B cell (primary cell): Measurements from ENCODE around the gene TRPV6. TPM values are rescaled to one million over a fixed set of nuclear protein-coding genes. Genes with fewer than 3 reads are reported as not detected.

ENCODE experiments used
- ATAC-seq: fragments of 200-7000 bp; cut with Tn5 transposase; one replicate; pipeline ENCODE4 v1.10.0; 2021; ENCODE audit warnings: low read depth, mild to moderate bottlenecking, moderate number of reproducible peaks, moderate library complexity
- CTCF ChIA-PET: fragments of 350-600 bp; sonication (Branson Sonifier 250); formaldehyde crosslinking; loops from one replicate; lab custom pipeline; 2021; ENCODE audit warnings: antibody characterized with exemption, inconsistent platforms; lab: Charles Lee
- POLR2A ChIA-PET: fragments of 350-600 bp; sonication (Branson Sonifier 250); formaldehyde crosslinking; loops from one replicate; lab custom pipeline; 2021; ENCODE audit warnings: antibody characterized with exemption; lab: Charles Lee
- DNase-seq: peaks from one replicate; pipeline ENCODE4 v3.0.0; 2013
- H2AFZ ChIP-seq: 2 replicates; pipeline ENCODE4 v1.6.1; 2012; ENCODE audit warnings: mild to moderate bottlenecking, low read depth, low read length; ENCODE audit not compliant: insufficient read depth, poor library complexity, severe bottlenecking
- H3K27ac ChIP-seq, 2 donors: 1 replicate in 1 of 2; 2 replicates in 1 of 2; pipeline ENCODE4 v1.5.1; 2012 to 2013; ENCODE audit warnings: low read length in 2 of 2, mild to moderate bottlenecking in 2 of 2, moderate library complexity in 1 of 2
- H3K27me3 ChIP-seq, 4 experiments: fragments of 200-600 bp in 1 of 4; sonication (generic) in 1 of 4; replicated peaks in 1 of 4; 1 replicate in 2 of 4; 2 replicates in 2 of 4; pipeline versions ENCODE4 v1.6.1 to v1.7.0; 2013 to 2016; ENCODE audit warnings: low read length in 3 of 4, mild to moderate bottlenecking in 2 of 4, mixed read lengths in 1 of 4, moderate library complexity in 1 of 4; ENCODE audit not compliant: insufficient read depth in 4 of 4, control insufficient read depth in 3 of 4; ENCODE audit errors: control extremely low read depth in 1 of 4
- H3K36me3 ChIP-seq, 2 experiments: replicated peaks in 1 of 2; 1 replicate in 1 of 2; 2 replicates in 1 of 2; pipeline versions ENCODE4 v1.6.1 to v1.7.1; 2013; ENCODE audit warnings: low read length in 1 of 2; ENCODE audit not compliant: insufficient read depth in 2 of 2, control insufficient read depth in 1 of 2; ENCODE audit errors: control extremely low read depth in 1 of 2, extremely low read depth in 1 of 2
- H3K4me1 ChIP-seq, 2 donors: fragments of 200-600 bp in 1 of 2; sonication (generic) in 1 of 2; 1 replicate in 1 of 2; 2 replicates in 1 of 2; pipeline versions ENCODE4 v1.5.1 to v1.6.1; 2013 to 2017; ENCODE audit warnings: low read length in 2 of 2; ENCODE audit not compliant: control insufficient read depth in 2 of 2, insufficient read depth in 2 of 2
- H3K4me2 ChIP-seq: replicated peaks from 2 replicates; pipeline ENCODE3; 2012; ENCODE audit warnings: mild to moderate bottlenecking, low read depth, low read length; ENCODE audit not compliant: poor library complexity, severe bottlenecking
- H3K4me3 ChIP-seq, 5 experiments: fragments of 200-600 bp in 1 of 5; sonication (generic) in 1 of 5; 1 replicate in 3 of 5; 2 replicates in 2 of 5; pipeline versions ENCODE4 v1.5.1 to v1.7.0; 2011 to 2016; ENCODE audit warnings: low read length in 4 of 5, mild to moderate bottlenecking in 4 of 5, low read depth in 2 of 5, control low read depth in 1 of 5, moderate library complexity in 1 of 5; ENCODE audit not compliant: insufficient read depth in 1 of 5; ENCODE audit errors: control extremely low read depth in 1 of 5, extremely low read depth in 1 of 5
- H3K79me2 ChIP-seq: fragments of 200-600 bp; sonication (generic); one replicate; pipeline ENCODE4 v1.6.0; 2016; ENCODE audit warnings: low read length; ENCODE audit not compliant: control insufficient read depth, insufficient read depth
- H3K9ac ChIP-seq: fragments of 200-600 bp; sonication (generic); 2 replicates; pipeline ENCODE4 v1.6.1; 2017; ENCODE audit warnings: mild to moderate bottlenecking, low read length, moderate library complexity
- H3K9me3 ChIP-seq, 3 donors: one replicate each; pipeline versions ENCODE4 v1.6.1 to v1.7.1; 2013; ENCODE audit warnings: low read length in 2 of 3; ENCODE audit not compliant: control insufficient read depth in 2 of 3, insufficient read depth in 1 of 3; ENCODE audit errors: control extremely low read depth in 1 of 3
- H4K20me1 ChIP-seq: 2 replicates; pipeline ENCODE4 v1.6.0; 2012; ENCODE audit warnings: mild to moderate bottlenecking, low read length; ENCODE audit not compliant: insufficient read depth, control insufficient read depth, poor library complexity, severe bottlenecking
- H3K27ac Mint-ChIP-seq: one replicate; pipeline ENCODE4 v1.8.0; 2021; ENCODE audit warnings: mixed read lengths
- H3K27me3 Mint-ChIP-seq: one replicate; pipeline ENCODE4 v1.8.0; 2021; ENCODE audit warnings: mixed read lengths
- H3K4me1 Mint-ChIP-seq: one replicate; pipeline ENCODE4 v1.8.0; 2021; ENCODE audit warnings: mixed read lengths
- H3K4me3 Mint-ChIP-seq: one replicate; pipeline ENCODE4 v1.8.0; 2021; ENCODE audit warnings: mixed read lengths
- H3K9me3 Mint-ChIP-seq: one replicate; pipeline ENCODE4 v1.8.0; 2022; ENCODE audit warnings: mixed read lengths; ENCODE audit not compliant: insufficient read depth
- EZH2 ChIP-seq: IDR thresholded peaks from 2 replicates; pipeline ENCODE4 v1.6.1; 2012; ENCODE audit warnings: borderline replicate concordance, low read depth, mild to moderate bottlenecking, moderate library complexity, low read length; ENCODE audit not compliant: insufficient read depth, poor library complexity, severe bottlenecking
- WGBS: methylation state at CpG from one replicate; pipeline ENCODE4 v1.1.5; 2013; ENCODE audit warnings: missing lambda C conversion rate; ENCODE audit not compliant: insufficient coverage; 5-methylcytosine and 5-hydroxymethylcytosine counted together
- intact Hi-C: fragments of 100-400 bp; cut with micrococcal nuclease; formaldehyde crosslinking; loops from one replicate; pipeline ENCODE4 v1.10.0; 2022
- polyA plus RNA-seq: library from polyadenylated mRNA; depleted of rRNA; stranded (reverse); fragments of >200 nt; gene quantifications from 2 replicates; pipeline ENCODE4 v1.2.3, GENCODE V29; 2012
- total RNA-seq, 2 donors: library from RNA; stranded (reverse); fragments of 120-200 nt in 1 of 2; gene quantifications; 1 replicate in 1 of 2; 2 replicates in 1 of 2; pipeline versions ENCODE4 v1.2.3 to v1.2.4, GENCODE V29; 2013 to 2022
- TF ChIP-seq, protein P1 (sequence below): fragments of 200-600 bp; IDR thresholded peaks from one replicate; pipeline ENCODE4 v1.8.0; 2022; ENCODE audit warnings: antibody characterized with exemption, mild to moderate bottlenecking

TRPV6 gene
- total and polyA plus RNA-seq, 2 donors (not counting 1 experiment from before 2014, with no cell fraction given): not detected

DNA sequence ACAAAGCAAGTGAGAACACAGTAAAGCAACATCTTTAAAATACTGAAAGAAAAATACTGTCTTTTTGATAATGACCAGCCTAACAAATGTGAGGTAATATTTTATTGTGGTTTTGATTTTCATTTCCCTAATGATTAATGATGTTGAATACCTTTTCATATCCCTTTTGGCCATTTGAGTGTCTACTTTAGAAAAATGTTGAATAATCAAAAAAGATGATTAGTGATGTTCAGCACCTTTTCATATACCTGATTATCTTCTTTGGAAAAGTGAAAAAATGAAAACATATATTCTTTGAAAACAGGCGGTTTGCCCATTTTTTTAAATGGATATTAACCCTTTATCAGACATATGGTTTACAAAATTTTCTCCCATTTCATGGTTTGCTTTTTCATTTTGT is 62.8 kb downstream of the TRPV6 start:
- Histone ChIP-seq H3K79me2 (no peaks in the 10 kb centered on the region), H3K9ac (no peak overlapping the region), H4K20me1 (no peaks in the 10 kb centered on the region), H3K4me2 (no peak overlapping the region), H3K27ac (no peak overlapping the region), H3K4me3 (no peak overlapping the region), H3K9me3 (peaks cover 0 to 9% (median 3%) of the 10 kb centered on the region in 3 donors), H3K36me3 (no peaks in the 10 kb centered on the region), H3K4me1 (no peaks in the 10 kb centered on the region), H3K27me3 (no peaks in the 10 kb centered on the region), H2AFZ (no peak overlapping the region)
- no peak overlapping the region for H3K4me3 Mint-ChIP-seq
- ChIA-PET POLR2A (interaction anchor here (0.6 kb wide), 1 partner anchor 22 kb away, joined by 3 read pairs; no protein-coding TSS in a partner anchor), CTCF (interaction anchor here (1.0 to 1.4 kb wide), 2 partner anchors 40 to 180 kb away, joined by 3 to 4 read pairs; no protein-coding TSS in a partner anchor)
- no peak overlapping the region for H3K27ac Mint-ChIP-seq
- H3K4me1 Mint-ChIP-seq: no peaks in the 10 kb centered on the region
- intact Hi-C loops: no loop called here
- H3K9me3 Mint-ChIP-seq: peaks cover 8% of the 10 kb centered on the region
- WGBS: no CpG with 5 or more reads among the region's 1 CpG
- DNase-seq (no peak), ATAC-seq (no peak)
- H3K27me3 Mint-ChIP-seq: no peaks in the 10 kb centered on the region
- TF ChIP-seq, protein P1, sequence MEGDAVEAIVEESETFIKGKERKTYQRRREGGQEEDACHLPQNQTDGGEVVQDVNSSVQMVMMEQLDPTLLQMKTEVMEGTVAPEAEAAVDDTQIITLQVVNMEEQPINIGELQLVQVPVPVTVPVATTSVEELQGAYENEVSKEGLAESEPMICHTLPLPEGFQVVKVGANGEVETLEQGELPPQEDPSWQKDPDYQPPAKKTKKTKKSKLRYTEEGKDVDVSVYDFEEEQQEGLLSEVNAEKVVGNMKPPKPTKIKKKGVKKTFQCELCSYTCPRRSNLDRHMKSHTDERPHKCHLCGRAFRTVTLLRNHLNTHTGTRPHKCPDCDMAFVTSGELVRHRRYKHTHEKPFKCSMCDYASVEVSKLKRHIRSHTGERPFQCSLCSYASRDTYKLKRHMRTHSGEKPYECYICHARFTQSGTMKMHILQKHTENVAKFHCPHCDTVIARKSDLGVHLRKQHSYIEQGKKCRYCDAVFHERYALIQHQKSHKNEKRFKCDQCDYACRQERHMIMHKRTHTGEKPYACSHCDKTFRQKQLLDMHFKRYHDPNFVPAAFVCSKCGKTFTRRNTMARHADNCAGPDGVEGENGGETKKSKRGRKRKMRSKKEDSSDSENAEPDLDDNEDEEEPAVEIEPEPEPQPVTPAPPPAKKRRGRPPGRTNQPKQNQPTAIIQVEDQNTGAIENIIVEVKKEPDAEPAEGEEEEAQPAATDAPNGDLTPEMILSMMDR: no peak
- no peak for TF ChIP-seq EZH2

Other genes with a start within 250 kb of the TRPV6 start
- gene PRSS1, start 136.3 kb downstream of the TRPV6 start, total RNA-seq: not detected in 2 replicates
- 0.20 TPM in 1 of 2 replicates, not detected in the other for gene PRSS1, start 136.3 kb downstream of the TRPV6 start, polyA plus RNA-seq
- not detected in 2 replicates for gene PRSS2, start 114.8 kb downstream of the TRPV6 start, total RNA-seq
- gene PRSS2, start 114.8 kb downstream of the TRPV6 start, polyA plus RNA-seq: 0.20 TPM in 1 of 2 replicates, not detected in the other
- gene EPHB6, start 30.7 kb downstream of the TRPV6 start, total RNA-seq: 63.0 and 69.6 TPM in 2 replicates
- 34.9 and 65.3 TPM in 2 replicates for gene EPHB6, start 30.7 kb downstream of the TRPV6 start, polyA plus RNA-seq
- gene TRPV5, start 48.0 kb upstream of the TRPV6 start, total RNA-seq: not detected in 2 replicates
- gene TRPV5, start 48.0 kb upstream of the TRPV6 start, polyA plus RNA-seq: 0.03 TPM in 1 of 2 replicates, not detected in the other
- gene LLCFC1, start 53.7 kb upstream of the TRPV6 start, total RNA-seq: not detected in 2 replicates
- gene LLCFC1, start 53.7 kb upstream of the TRPV6 start, polyA plus RNA-seq: not detected in 2 replicates
- 0.46 and 0.71 TPM in 2 replicates for gene KEL, start 76.6 kb upstream of the TRPV6 start, total RNA-seq
- 0.27 and 0.48 TPM in 2 replicates for gene KEL, start 76.6 kb upstream of the TRPV6 start, polyA plus RNA-seq
- not detected in 2 replicates for gene OR9A2, start 141.4 kb upstream of the TRPV6 start, total RNA-seq
- not detected in 2 replicates for gene OR9A2, start 141.4 kb upstream of the TRPV6 start, polyA plus RNA-seq
- gene OR6V1, start 166.6 kb upstream of the TRPV6 start, total RNA-seq: not detected in 2 replicates
- not detected in 2 replicates for gene OR6V1, start 166.6 kb upstream of the TRPV6 start, polyA plus RNA-seq
- gene PIP, start 246.3 kb upstream of the TRPV6 start, total RNA-seq: not detected in 2 replicates
- gene PIP, start 246.3 kb upstream of the TRPV6 start, polyA plus RNA-seq: not detected in 2 replicates